UCSD-AML1 (cell line): Measurements from ENCODE around the gene DOCK1.
"Not testable (repeated sequence)": the region's sequence is repeated elsewhere in the genome, so short reads cannot be mapped to it uniquely, and the experiment has no call there.

Source experiments
- DNase-seq: peaks from one replicate; lab custom pipeline; 2025; ENCODE audit not compliant: unreplicated experiment; lab: John Stamatoyannopoulos, UW

The DOCK1 gene

DNA sequence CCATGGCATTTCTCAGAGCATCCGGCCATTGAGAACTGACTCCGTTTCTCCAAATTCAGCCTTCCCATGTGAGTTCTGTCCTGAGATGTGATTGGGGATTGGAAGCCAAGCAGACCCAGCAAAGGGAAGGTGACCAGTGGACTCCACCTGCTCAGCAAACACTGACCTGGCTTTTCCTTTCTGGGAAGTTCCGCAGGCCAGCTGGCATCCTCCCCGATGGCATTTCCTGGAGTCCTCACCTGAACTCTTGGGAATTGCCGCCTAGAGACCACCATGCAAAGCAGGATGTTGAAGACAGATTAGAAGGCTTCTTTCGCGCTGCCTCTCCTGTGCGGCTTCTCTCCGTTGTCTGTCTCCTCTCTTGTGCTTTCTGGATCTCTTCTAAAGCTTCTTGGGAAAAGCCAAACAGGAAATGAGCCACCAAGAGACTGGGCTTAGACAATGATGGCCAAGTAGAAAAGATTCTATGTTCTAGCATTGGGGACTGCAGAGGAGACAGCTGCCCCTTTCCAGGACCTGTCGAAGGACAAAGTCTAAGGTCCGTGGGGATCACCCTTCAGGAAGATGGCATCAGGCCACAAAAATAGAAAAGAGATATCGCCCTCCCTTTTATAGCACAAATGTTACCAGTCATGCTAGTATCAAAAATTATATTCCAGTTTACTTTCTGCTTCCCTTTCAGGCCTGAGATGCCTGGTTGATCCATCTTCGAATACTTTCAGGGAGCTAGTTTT is 394.9 kb downstream of the DOCK1 start:
- DNase-seq: no peak

DNA sequence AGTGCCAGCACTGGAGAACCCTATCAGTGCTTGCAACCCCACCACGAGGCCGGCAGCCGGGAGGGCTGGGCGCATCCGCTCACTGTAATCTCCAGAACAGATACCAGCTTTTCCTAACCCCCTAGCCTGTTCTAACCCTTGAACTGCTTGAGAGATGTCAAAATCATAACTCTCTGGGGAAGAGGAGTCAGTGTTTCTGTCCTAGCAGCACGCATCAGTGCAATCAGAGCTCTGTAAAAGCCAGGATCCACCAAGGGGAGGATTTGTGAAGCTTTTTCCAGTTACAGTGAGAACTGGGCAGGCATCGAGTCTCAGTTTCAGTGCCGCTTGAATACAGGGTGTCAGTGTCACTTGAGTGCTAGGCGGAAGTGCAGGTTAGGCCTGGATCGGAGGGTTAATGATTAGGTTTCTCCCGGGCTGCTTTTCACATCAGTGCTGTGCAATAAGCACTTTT is 395.7 kb downstream of the DOCK1 start:
- no peak for DNase-seq

DNA sequence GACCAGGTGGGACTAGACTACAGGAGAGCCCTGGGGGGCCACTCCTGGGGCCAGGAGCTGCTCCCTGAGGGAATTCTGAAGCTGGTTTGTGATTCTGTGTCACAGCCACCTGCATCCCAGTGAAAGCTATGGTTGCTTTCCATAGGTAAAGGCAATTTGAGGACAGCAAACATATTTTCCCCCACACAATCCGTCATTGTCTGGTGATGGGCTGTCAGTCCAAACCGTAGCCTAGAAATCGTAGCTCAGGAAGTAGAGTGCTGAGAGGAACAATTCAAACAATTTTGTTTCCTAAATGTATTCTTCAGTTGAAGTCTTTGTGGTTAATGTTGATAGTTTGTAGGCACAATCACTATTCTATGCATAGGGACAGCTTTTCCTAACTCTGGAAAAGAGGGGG is 397.1 kb downstream of the DOCK1 start:
- no peak for DNase-seq

GRCh38 chr10:127303105-127303504 is 397.9 kb downstream of the DOCK1 start:
- no peak for DNase-seq

- no peak for DNase-seq
Observed at GRCh38 chr10:127303746-127304145, 398.5 kb downstream of the DOCK1 start.

GRCh38 chr10:127306479-127306878 is 401.3 kb downstream of the DOCK1 start:
- DNase-seq: no peak

- no peak for DNase-seq
Observed at GRCh38 chr10:127307338-127307737, 402.1 kb downstream of the DOCK1 start.

GRCh38 chr10:127308031-127308430 is 402.8 kb downstream of the DOCK1 start:
- DNase-seq: no peak

- not testable (repeated sequence) for DNase-seq
Observed at GRCh38 chr10:127309619-127310018, 404.4 kb downstream of the DOCK1 start.

GRCh38 chr10:127310430-127310829 is 405.2 kb downstream of the DOCK1 start:
- no peak for DNase-seq

- DNase-seq: no peak
Observed at GRCh38 chr10:127310923-127311322, 405.7 kb downstream of the DOCK1 start.

- DNase-seq: no peak
Observed at GRCh38 chr10:127313996-127314700, 408.9 kb downstream of the DOCK1 start.

DNA sequence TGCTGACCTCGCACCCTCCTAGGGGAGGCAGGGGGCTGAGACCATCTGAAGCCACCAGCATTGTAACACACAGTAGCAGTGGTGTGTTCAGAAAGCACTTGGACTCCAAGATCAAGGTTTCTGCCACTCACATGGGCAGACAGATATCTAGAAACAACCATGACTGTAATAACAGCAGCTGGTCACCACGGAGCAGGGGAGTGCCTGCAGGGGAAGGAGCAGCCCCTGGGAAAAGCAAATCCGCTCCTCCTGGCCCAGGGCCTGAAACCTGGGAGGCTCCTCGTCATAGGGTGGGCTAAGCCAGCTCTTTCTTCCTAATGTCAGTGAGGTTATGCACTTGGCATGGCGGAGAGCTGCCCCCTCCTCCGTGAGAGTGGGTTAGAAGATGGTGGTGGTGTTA is 409.6 kb downstream of the DOCK1 start:
- DNase-seq: no peak

DNA sequence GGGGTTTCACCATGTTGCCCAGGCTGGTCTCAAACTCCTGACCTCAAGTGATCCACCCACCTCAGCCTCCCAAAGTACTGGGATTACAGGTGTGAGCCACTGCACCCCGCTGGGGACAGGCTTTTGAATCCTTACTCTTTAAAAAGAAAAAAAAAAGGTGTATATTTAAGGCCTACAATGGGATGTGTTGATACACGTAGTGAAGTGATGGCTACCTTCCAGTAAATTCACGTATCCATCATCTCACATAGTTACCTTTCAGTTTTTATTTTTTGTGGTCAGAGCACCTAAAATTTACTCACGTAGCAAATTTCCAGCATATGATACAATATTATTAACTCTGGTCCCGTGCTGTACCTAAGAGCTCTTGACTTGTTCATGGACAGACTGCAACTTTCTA is 410.7 kb downstream of the DOCK1 start:
- DNase-seq: no peak

GRCh38 chr10:127318396-127318795 is 413.2 kb downstream of the DOCK1 start:
- no peak for DNase-seq

GRCh38 chr10:127319271-127319670 is 414.0 kb downstream of the DOCK1 start:
- no peak for DNase-seq

DNA sequence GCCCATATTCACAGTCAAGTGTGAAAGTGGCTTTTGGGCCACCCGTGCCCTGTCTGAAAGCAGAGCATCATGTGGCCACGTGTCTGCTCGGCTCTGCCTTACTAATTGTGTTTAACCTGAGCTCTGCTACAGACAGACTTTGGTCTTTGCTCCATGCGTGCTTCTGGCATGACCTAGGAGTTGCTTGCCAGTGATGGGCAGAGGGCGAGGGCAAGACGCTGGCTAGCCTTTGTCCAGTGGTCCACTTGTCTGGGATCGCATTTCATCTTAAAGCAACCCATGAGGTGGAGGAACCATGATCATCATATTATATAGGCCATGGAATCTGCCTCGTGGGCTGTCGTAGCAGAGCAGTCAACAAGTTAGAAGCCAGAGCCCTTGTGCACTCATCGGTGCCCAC is 414.5 kb downstream of the DOCK1 start:
- no peak for DNase-seq

DNA sequence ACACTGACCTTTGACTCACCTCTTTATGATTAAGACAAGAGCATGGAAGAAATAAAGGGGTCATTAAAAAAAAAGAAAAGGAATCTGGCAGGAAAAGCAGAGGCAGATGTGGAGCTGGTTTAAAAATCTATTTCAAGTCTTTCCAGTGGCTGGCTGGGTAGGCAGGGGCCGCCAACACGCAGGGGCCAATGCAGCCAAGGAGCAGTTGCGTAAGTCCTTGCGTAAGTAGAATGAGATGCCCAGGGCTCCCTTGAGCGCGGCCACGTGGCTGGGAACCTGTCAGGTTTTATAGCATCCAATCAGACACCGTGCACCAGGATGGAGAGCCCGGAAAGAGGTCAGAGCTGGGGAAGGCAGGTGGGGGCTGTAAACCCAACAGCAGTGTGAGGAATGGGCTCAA is 414.9 kb downstream of the DOCK1 start:
- DNase-seq: no peak

- DNase-seq: no peak
Observed at GRCh38 chr10:127322286-127322685, 417.1 kb downstream of the DOCK1 start.

- DNase-seq: no peak
Observed at GRCh38 chr10:127325506-127325905, 420.3 kb downstream of the DOCK1 start.

DNA sequence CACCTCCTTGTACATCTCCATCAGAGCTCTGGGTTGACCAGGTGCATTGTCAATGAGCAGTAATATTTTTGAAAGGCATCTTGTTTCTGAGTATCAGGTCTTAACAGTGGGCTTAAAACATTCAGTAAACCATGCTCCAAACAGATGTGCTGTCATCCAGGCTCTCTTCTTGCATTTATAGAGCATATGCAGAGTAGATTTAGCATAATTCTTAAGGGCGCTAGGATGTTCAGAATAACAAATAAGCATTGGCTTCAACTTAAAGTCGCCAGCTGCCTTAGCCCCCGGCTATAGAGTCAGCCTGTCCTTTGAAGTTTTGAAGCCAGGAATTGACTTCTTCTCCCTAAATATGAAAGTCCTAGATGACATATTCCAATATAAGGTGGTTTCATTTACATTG is 421.7 kb downstream of the DOCK1 start:
- DNase-seq: no peak

DNA sequence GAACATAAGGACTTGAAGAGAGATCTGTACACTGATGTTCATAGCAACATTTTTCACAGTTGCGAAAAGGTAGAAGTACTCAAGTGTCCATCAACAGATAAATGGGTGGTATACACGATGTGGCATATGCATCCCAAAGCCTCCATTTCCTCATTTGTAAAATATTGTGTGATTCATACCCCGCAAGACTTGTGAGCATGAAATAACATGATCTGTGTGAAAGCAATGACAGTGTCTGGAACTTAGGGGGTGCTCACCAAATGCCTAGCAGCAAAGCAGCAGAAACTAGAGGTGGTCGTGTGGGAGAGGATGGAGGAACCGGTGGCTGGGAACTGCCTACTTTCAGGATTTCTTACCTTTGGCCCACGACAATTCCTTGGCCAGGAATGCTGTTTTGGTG is 426.5 kb downstream of the DOCK1 start:
- DNase-seq: no peak

DNA sequence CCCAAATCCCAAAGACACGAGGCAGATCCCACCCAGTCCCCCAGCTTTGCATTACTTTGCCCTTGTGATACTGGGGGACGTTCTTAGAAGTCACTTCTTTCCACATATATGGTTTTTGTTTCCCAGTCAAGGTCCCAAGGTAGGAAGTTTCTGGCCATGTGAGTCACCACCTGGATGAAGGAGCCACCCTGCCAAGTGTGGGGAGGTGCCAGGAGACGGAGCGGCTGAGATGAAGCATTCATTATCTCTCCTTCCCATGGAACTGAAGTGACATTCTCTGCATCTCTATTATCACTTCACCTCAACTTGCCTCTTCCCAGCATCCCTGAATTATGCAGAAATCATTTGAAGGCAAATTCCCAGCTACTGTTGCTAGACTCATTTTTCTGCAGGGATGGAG is 427.4 kb downstream of the DOCK1 start:
- DNase-seq: no peak
